Prostate gland (tissue), 2 donors: ENCODE results near the gene ATP5MC2.

ENCODE experiments used
- POLR2A ChIP-seq: fragments of 450-650 bp; IDR thresholded peaks from one replicate; pipeline ENCODE4 v1.6.1; 2016; ENCODE audit warnings: antibody characterized with exemption, mild to moderate bottlenecking
- POLR2AphosphoS5 ChIP-seq: sonication (generic); formaldehyde crosslinking; IDR thresholded peaks from one replicate; pipeline ENCODE4 v1.6.1; 2017; ENCODE audit warnings: antibody characterized with exemption
- TF ChIP-seq, protein P1 (sequence below), 4 experiments: fragments of 200-600 bp in 2 of 4; fragments of 450-650 bp in 2 of 4; sonication (generic) in 2 of 4; IDR thresholded peaks; 1 replicate in 3 of 4; 2 replicates in 1 of 4; pipeline ENCODE4 v1.5.1; 2016 to 2019; ENCODE audit warnings: antibody characterized with exemption in 4 of 4, mild to moderate bottlenecking in 2 of 4, moderate library complexity in 2 of 4

DNA sequence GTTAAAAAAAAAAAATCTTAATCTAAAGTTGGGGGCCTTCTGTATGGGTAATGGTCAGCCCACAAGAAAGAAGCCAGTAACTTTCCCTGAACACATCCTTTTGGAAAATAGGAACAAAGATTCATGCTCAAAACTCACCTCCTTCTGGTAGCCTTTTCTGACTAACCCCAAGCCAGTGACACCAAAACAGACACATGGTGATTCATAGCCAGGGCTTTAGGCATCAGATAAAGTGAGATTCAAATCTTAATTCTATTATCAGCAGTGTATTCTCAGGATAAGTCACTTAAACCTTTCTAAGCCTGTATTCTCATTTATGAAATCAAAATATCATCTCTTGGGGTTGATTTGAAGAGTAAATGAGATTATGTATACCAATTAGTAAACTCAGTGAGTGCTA is 4.9 kb downstream of the ATP5MC2 start:
- TF ChIP-seq, protein P1, sequence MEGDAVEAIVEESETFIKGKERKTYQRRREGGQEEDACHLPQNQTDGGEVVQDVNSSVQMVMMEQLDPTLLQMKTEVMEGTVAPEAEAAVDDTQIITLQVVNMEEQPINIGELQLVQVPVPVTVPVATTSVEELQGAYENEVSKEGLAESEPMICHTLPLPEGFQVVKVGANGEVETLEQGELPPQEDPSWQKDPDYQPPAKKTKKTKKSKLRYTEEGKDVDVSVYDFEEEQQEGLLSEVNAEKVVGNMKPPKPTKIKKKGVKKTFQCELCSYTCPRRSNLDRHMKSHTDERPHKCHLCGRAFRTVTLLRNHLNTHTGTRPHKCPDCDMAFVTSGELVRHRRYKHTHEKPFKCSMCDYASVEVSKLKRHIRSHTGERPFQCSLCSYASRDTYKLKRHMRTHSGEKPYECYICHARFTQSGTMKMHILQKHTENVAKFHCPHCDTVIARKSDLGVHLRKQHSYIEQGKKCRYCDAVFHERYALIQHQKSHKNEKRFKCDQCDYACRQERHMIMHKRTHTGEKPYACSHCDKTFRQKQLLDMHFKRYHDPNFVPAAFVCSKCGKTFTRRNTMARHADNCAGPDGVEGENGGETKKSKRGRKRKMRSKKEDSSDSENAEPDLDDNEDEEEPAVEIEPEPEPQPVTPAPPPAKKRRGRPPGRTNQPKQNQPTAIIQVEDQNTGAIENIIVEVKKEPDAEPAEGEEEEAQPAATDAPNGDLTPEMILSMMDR (IDR thresholded peaks at IDR 0.05): no peak
- no peak for TF ChIP-seq POLR2AphosphoS5
- TF ChIP-seq POLR2A: no peak
